Left hindlimb (tissue), 1 donor: ENCODE results near the gene SP6.

Experiments used
- DNase-seq: peaks from one replicate; pipeline ENCODE4 v3.0.0-alpha.2; 2018

Gene SP6

DNA sequence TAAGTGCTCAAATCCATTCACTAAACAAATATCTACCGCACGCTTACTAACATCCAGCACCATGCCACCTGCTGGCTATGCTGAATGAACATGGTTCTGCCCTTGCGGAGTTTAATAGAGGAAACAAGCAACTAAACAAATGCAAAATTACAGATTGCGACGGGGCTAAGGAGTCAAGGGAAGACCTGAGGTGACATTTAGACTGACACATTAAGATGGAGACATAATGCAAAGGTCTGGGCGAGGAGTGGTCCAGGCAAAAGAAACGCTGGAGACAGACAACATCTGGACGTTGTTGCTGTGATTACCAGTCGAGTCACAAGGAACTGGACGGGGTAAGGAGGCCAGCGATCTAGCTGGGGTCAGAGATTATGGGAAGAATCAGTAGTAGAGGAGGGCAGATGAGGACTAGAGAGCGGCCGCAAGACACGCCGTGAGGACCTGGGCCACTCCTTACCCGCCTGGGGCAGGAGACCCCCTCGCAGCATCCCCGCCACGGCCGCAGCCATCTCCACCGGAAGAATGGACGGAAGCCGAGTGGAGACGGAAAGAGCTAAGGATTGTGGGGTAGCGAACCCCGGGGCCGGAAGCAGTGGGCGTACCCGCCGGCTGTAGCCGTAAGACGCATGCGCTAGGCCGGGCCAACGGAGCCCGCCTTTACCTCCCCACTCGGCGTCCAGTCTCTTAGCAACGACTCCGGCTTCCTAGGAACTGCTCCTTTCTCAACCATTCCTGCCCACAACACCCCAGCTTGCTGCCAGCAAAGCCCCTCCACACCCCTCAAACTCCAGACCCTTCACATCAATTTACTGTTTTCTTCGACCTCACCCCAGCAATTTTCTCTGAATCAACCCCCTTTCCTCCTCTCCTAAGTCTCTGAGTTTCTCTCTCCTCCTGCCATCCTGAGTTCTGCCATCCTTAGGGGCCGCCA, 19.7 kb downstream of the SP6 start, which contains the start of the genes LRRC46 and MRPL10:
LRRC46 (plus strand) TSS at position 668 of the 931 bp plus-strand sequence. CDS start 320 bp downstream, outside the sequence.
MRPL10 (minus strand) TSS at position 539 of the 931 bp plus-strand sequence; CDS start at position 509, 30 bp downstream.
- peak; percentile 96 for DNase-seq

DNA sequence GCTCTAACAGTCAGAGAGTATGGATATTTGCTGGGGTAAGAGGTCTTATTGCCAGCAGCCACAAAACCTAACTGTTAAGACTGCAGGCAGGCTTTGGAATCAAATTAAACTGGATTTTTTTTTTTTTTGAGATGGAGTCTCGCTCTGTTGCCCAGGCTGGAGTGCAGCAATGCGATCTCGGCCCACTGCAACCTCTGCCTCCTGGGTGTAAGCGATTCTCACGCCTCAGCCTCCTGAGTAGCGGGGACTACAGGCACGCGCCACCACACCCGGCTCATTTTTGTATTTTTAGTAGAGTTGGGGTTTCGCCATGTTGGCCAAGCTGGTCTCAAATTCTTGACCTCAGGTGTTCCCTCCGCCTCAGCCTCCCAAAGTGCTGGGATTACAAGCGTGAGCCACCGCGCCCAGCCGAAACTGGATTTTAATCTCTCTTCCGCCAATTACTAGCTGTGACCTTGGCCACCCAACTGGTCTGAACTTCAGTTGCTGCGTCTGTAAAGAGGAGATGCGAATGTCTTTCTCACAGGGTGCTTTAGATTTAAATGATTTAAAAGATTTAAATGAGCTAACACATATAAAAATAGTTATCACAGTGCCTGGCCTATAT, 20.5 kb downstream of the SP6 start:
- no peak for DNase-seq

GRCh38 chr17:47829870-47830269, 21.1 kb downstream of the SP6 start:
- DNase-seq = no peak

- no peak for DNase-seq
Observed at GRCh38 chr17:47823519-47823918, 27.4 kb downstream of the SP6 start.

DNA sequence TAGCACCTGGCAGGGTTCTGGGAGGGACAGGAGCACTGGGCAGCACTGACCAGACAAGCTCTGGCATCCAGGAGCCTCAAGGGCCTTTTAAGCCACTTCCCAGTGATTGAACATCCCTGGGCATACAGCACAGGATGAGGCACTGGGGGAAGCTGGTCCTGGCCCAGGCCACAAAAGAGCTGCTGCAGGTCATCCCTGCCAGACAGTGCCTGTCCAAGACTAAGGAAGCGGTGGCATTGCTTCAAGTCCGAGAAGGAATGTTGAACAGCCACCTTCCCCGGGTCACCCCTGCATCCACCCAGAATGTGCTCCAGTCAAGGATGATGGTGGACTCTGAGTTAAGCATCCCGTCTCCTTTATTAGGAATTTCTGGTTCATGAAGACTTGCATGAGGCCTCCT, 28.2 kb downstream of the SP6 start:
- no peak for DNase-seq

GRCh38 chr17:47821424-47822391, 29.3 kb downstream of the SP6 start, which contains the start of gene OSBPL7:
TSS of gene OSBPL7 (minus strand) at chr17:47821794. CDS start at chr17:47820278, 1,516 bp downstream.
- peak; percentile 89 for DNase-seq

- DNase-seq = peak; percentile 30
Observed at GRCh38 chr17:47821031-47821423, 29.9 kb downstream of the SP6 start.

GRCh38 chr17:47820033-47820789, 30.8 kb downstream of the SP6 start:
- DNase-seq = peak; percentile 25

GRCh38 chr17:47819475-47819874, 31.5 kb downstream of the SP6 start:
- DNase-seq = no peak

DNA sequence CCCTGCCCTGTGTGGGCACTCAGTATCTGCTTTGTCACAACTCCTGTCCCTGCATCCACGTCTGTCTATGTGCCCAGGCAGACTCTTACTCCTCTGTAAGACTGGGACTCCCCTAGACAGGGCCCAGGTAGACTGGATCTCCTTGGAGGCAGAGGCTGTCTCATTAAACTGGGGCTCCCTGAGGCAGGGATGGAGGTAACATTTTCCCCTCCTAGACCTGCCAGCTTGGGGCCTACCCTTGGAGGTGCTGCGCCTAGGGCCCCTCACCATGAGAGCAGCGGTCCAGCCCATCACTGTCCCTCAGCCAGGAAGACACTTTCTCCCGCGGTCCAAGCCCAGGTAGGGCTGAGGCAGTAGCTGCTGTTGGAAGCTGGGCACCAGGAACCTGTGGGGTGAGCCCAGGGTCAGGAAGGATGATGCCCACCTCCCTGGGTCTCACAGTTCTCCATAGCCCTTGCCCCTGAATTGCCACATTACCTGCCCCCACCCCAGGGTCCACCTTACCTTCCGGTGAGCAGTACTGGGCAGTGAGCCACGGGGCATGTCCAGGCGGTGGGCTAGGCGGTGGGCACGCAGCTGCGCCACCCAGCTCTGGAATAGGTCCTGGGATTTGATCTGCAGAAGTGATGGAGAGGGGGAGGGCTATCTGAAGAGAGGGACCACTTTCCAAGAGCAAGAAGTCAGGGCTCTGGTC, 32.8 kb downstream of the SP6 start:
- no peak for DNase-seq

DNA sequence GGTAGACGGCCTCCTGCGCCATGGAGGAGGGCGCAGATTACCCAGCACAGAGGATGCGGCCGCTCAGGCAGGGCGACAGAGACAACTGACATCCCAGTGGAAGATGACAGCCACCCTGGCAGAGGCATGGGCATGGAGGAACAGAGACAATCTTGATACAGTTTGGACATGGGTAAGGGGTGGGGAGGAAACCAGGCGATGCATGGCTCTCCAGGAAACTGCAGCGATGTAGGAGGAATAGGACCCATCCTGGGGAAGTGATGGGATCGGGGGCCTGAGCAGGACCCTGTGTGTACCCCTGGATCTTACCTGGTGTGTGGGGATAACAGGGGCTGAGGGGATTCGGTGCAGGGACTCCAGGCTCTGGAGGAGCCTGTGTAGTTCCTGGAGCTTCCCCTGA, 34.0 kb downstream of the SP6 start:
- DNase-seq = peak; percentile 23

GRCh38 chr17:47816111-47816735, 34.7 kb downstream of the SP6 start:
- DNase-seq = peak; percentile 21

GRCh38 chr17:47815106-47815918, 35.7 kb downstream of the SP6 start:
- peak; percentile 7 for DNase-seq

- peak; percentile 7 for DNase-seq
Observed at GRCh38 chr17:47813512-47814031, 37.4 kb downstream of the SP6 start.

DNA sequence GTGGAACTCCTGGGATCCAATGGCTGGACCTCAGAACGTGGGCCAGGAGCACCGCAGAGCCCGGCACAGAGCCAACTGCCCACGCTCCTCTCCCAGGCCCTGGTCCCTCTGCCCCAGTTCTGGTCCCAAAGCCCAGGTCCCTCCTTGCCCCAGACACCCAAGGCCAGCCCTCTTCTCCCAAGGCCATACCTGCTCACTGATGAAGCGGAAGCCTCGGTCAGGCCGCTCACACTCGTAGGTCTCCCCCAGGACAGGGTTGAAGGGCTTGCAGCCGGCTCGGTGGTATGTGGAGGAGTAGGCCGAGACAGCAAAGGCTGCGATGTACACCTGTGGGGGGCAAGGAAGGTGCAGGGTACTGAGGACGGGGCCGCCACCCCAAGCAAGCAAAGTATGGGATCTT, 37.9 kb downstream of the SP6 start:
- DNase-seq = peak; percentile 11

- DNase-seq = no peak
Observed at GRCh38 chr17:47812146-47812920, 38.6 kb downstream of the SP6 start.

GRCh38 chr17:47811709-47812108, 39.3 kb downstream of the SP6 start:
- DNase-seq = no peak

GRCh38 chr17:47810901-47811635, 39.9 kb downstream of the SP6 start:
- no peak for DNase-seq
